GM12878 (cell line): ENCODE results near the gene PRKCB. TPM values are rescaled to one million over a fixed set of nuclear protein-coding genes. Genes with fewer than 3 reads are reported as not detected.

Experiments
- ATAC-seq: fragments of 200-7000 bp; cut with Tn5 transposase; 3 replicates; pipeline ENCODE4 v1.9.1; 2020; ENCODE audit warnings: mild to moderate bottlenecking, moderate library complexity
- BruUV-seq: library from RNA; stranded (reverse); fragments of 400-500 nt; replicated peaks from 2 replicates; lab custom pipeline; 2021; lab: Mats Ljungman, UMichigan
- CTCF ChIA-PET: fragments of 300-600 bp; sonication (Branson Sonifier 250); formaldehyde crosslinking; extraction: SDS; loops from one replicate; lab custom pipeline; 2021; ENCODE audit warnings: inconsistent platforms; lab: Yijun Ruan, JAX
- POLR2A ChIA-PET: fragments of 350-600 bp; formaldehyde crosslinking; extraction: SDS; loops from one replicate; lab custom pipeline; 2021; ENCODE audit warnings: inconsistent platforms; lab: Charles Lee
- RAD21 ChIA-PET: fragments of 300-600 bp; sonication (Branson Sonifier 250); formaldehyde crosslinking; loops from one replicate; lab custom pipeline; 2023; ENCODE audit warnings: antibody characterized with exemption; ENCODE audit not compliant: unreplicated experiment; lab: Charles Lee
- SMC1A ChIA-PET: fragments of 300-600 bp; sonication (Branson Sonifier 250); formaldehyde crosslinking; loops from one replicate; lab custom pipeline; 2023; ENCODE audit not compliant: unreplicated experiment, uncharacterized antibody; lab: Charles Lee
- DNase-seq: peaks from one replicate; pipeline ENCODE4 v3.0.0-alpha.2; 2011; ENCODE audit warnings: low read depth, low spot score
- FAIRE-seq: peaks from 3 replicates; lab custom pipeline; 2011; peaks lifted over from hg19 to GRCh38; lab: Jason Lieb, UNC
- H2AFZ ChIP-seq: 2 replicates; pipeline ENCODE4 v1.6.0; 2011; ENCODE audit warnings: low read depth, low read length, control low read depth; ENCODE audit not compliant: control insufficient read depth
- H3K27ac ChIP-seq: 2 replicates; pipeline ENCODE4 v1.5.1; 2011; ENCODE audit warnings: control low read depth; ENCODE audit not compliant: control insufficient read depth, insufficient read depth
- H3K27me3 ChIP-seq, 2 experiments: replicated peaks in 1 of 2; 2 replicates each; pipeline versions ENCODE4 v1.6.0 to v1.6.1; 2011; ENCODE audit warnings: low read length in 1 of 2; ENCODE audit not compliant: control insufficient read depth in 2 of 2, insufficient read depth in 2 of 2
- H3K36me3 ChIP-seq, 2 experiments: 2 replicates each; pipeline ENCODE4 v1.5.1; 2011; ENCODE audit warnings: low read length in 1 of 2; ENCODE audit not compliant: control insufficient read depth in 2 of 2, insufficient read depth in 2 of 2
- H3K4me1 ChIP-seq: 2 replicates; pipeline ENCODE4 v1.6.1; 2011; ENCODE audit warnings: mild to moderate bottlenecking, low read length, moderate library complexity, mixed read lengths; ENCODE audit not compliant: control insufficient read depth, insufficient read depth
- H3K4me2 ChIP-seq: 2 replicates; pipeline ENCODE4 v1.6.0; 2011; ENCODE audit warnings: control low read depth; ENCODE audit not compliant: control insufficient read depth, insufficient read depth
- H3K4me3 ChIP-seq: fragments of 200-600 bp; sonication (generic); 2 replicates; pipeline ENCODE4 v1.5.1; 2016
- H3K79me2 ChIP-seq: 2 replicates; pipeline ENCODE4 v1.6.0; 2011; ENCODE audit warnings: low read length; ENCODE audit not compliant: control insufficient read depth, insufficient read depth
- H3K9ac ChIP-seq: 2 replicates; pipeline ENCODE4 v1.8.0; 2011; ENCODE audit warnings: low read length, control low read depth, mixed read lengths; ENCODE audit not compliant: control insufficient read depth, insufficient read depth
- H3K9me3 ChIP-seq: replicated peaks from 3 replicates; pipeline ENCODE4 v1.5.1; 2011; ENCODE audit warnings: mild to moderate bottlenecking, low read length; ENCODE audit not compliant: control insufficient read depth, insufficient read depth
- H4K20me1 ChIP-seq: 2 replicates; pipeline ENCODE4 v1.6.0; 2011; ENCODE audit not compliant: control insufficient read depth, insufficient read depth
- CBX5 ChIP-seq: sonication (generic); IDR thresholded peaks from 2 replicates; pipeline ENCODE4 v1.6.1; 2016; ENCODE audit warnings: low read depth, moderate library complexity, mild to moderate bottlenecking, inconsistent platforms
- CHD2 ChIP-seq: IDR thresholded peaks from 2 replicates; pipeline ENCODE4 v1.6.1; 2011; ENCODE audit warnings: low read depth, low read length, improper control_type of control experiment, borderline replicate concordance
- YY1 ChIP-seq: IDR thresholded peaks from 2 replicates; pipeline ENCODE4 v1.6.1; 2011; ENCODE audit warnings: low read depth, mild to moderate bottlenecking, low read length
- ZBTB4 ChIP-seq: fragments of 450-650 bp; formaldehyde crosslinking; IDR thresholded peaks from 2 replicates; pipeline ENCODE4 v1.4.0; 2022; ENCODE audit warnings: mild to moderate bottlenecking, moderate library complexity
- ZNF592 ChIP-seq: fragments of 450-650 bp; IDR thresholded peaks from 2 replicates; pipeline ENCODE4 v1.6.1; 2017; ENCODE audit warnings: mild to moderate bottlenecking, moderate library complexity
- WGBS: methylation state at CpG from one replicate; pipeline ENCODE4 v1.1.6; 2016; ENCODE audit warnings: low lambda C conversion rate; ENCODE audit not compliant: insufficient replicate concordance, insufficient coverage; ENCODE audit errors: missing lambda C conversion rate; 5-methylcytosine and 5-hydroxymethylcytosine counted together
- in situ Hi-C: fragments of 300-500 bp; cut with MboI; formaldehyde crosslinking; loops from 9 replicates; pipeline ENCODE4 v1.14.3; 2018; ENCODE audit warnings: mixed read lengths
- intact Hi-C: fragments of 100-400 bp; cut with micrococcal nuclease; formaldehyde crosslinking; loops from one replicate; pipeline ENCODE4 v1.14.2; 2022; ENCODE audit not compliant: unreplicated experiment
- polyA plus RNA-seq, 11 experiments: library from polyadenylated mRNA; depleted of rRNA in 4 of 11; unstranded in 6 of 11; stranded (reverse) in 5 of 11; fragments of >200 nt; fragmentation: Nextera tagmentation in 4 of 11; fragmentation: Illumina TruSeq in 1 of 11; extraction: Ambion mirVana in 4 of 11; extraction: Trizol in 1 of 11; gene quantifications; 1 replicate in 1 of 11; 2 replicates in 10 of 11; pipeline versions ENCODE4 v1.2.1 to v1.2.3, GENCODE V29; 2011 to 2016; ENCODE audit warnings: inconsistent platforms in 2 of 11, missing spikeins in 2 of 11, low read depth in 1 of 11
- total RNA-seq, 4 experiments: library from RNA; depleted of rRNA in 3 of 4; stranded (reverse); fragments of >200 nt in 3 of 4; fragmentation: Illumina TruSeq in 1 of 4; extraction: Trizol in 1 of 4; gene quantifications; 2 replicates each; pipeline versions ENCODE4 v1.2.1 to v1.2.3, GENCODE V29; 2013 to 2021
- TF ChIP-seq, protein P1 (sequence below): fragments of 450-650 bp; IDR thresholded peaks from 2 replicates; pipeline ENCODE4 v1.6.1; 2017; ENCODE audit warnings: mild to moderate bottlenecking, moderate library complexity

Gene PRKCB
- total and polyA plus RNA-seq, 10 of the 15 experiments (the other 5 are each of a cell fraction or from before 2014, with no cell fraction given) = 21.4 to 158 (median 97.3) TPM

DNA sequence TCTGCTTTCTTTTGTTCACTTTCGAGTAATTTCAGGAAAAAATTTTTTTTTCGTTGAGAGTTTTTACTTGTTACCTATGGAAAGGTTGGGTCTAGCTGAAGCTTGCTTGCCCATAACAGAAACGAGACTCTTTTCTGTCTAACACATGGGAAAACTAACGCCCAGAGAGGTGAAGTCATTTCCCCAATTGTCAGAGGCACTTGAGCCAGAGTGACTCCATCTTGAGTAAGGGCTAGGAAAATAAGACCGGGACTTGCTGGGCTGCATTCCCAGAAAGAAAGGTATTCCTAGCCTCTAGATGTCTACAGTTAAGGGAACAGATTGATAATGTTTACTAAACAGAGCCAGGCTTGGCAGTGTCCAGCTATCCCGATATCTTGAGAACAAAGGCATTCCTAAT lies 26.8 kb downstream of the PRKCB start:
- no peak for DNase-seq
- Histone ChIP-seq H3K36me3 (peaks cover 0 to 7% of the 10 kb centered on the region in 2 experiments; a peak in 3 of 4 replicates), H2AFZ (no peak overlapping the region), H3K27ac (peak overlapping the region; percentile 83), H3K4me3 (no peak overlapping the region), H3K9ac (peak overlapping the region; percentile 56), H3K9me3 (no peaks in the 10 kb centered on the region), H3K79me2 (peaks cover 86% of the 10 kb centered on the region), H3K4me1 (peaks cover 71% of the 10 kb centered on the region), H4K20me1 (no peaks in the 10 kb centered on the region), H3K27me3 (no peaks in the 10 kb centered on the region), H3K4me2 (peak overlapping the region; percentile 1)
- POLR2A ChIA-PET = interaction anchor here (1.0 to 6.7 kb wide), 8 partner anchors 9 to 152 kb away, joined by 3 to 79 read pairs (median 15); partner anchors contain the start of gene PRKCB
- FAIRE-seq = no peak
- RAD21 ChIA-PET = interaction anchor here (1.7 to 9.2 kb wide), 8 partner anchors 10 to 153 kb away, joined by 5 to 177 read pairs (median 23); no protein-coding TSS in a partner anchor
- ATAC-seq = no peak
- intact Hi-C loops = loop anchor here (5.0 kb wide), 1 partner anchor 150 kb away; no protein-coding TSS in a partner anchor
- 71% methylated on average over 6 of the region's 6 CpGs for WGBS
- CTCF ChIA-PET = interaction anchor here (0.8 to 11.5 kb wide), 9 partner anchors 9 to 147 kb away, joined by 3 to 134 read pairs (median 17); no protein-coding TSS in a partner anchor
- in situ Hi-C loops = loop anchor here (25.0 kb wide), 1 partner anchor 1175 kb away; no protein-coding TSS in a partner anchor
- no TSS peak for BruUV-seq
- SMC1A ChIA-PET = interaction anchor here (0.8 to 27.0 kb wide), 10 partner anchors 10 to 182 kb away, joined by 3 to 468 read pairs (median 16); no protein-coding TSS in a partner anchor
- TF ChIP-seq, protein P1, sequence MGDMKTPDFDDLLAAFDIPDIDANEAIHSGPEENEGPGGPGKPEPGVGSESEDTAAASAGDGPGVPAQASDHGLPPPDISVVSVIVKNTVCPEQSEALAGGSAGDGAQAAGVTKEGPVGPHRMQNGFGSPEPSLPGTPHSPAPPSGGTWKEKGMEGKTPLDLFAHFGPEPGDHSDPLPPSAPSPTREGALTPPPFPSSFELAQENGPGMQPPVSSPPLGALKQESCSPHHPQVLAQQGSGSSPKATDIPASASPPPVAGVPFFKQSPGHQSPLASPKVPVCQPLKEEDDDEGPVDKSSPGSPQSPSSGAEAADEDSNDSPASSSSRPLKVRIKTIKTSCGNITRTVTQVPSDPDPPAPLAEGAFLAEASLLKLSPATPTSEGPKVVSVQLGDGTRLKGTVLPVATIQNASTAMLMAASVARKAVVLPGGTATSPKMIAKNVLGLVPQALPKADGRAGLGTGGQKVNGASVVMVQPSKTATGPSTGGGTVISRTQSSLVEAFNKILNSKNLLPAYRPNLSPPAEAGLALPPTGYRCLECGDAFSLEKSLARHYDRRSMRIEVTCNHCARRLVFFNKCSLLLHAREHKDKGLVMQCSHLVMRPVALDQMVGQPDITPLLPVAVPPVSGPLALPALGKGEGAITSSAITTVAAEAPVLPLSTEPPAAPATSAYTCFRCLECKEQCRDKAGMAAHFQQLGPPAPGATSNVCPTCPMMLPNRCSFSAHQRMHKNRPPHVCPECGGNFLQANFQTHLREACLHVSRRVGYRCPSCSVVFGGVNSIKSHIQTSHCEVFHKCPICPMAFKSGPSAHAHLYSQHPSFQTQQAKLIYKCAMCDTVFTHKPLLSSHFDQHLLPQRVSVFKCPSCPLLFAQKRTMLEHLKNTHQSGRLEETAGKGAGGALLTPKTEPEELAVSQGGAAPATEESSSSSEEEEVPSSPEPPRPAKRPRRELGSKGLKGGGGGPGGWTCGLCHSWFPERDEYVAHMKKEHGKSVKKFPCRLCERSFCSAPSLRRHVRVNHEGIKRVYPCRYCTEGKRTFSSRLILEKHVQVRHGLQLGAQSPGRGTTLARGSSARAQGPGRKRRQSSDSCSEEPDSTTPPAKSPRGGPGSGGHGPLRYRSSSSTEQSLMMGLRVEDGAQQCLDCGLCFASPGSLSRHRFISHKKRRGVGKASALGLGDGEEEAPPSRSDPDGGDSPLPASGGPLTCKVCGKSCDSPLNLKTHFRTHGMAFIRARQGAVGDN = peak; percentile 99
- TF ChIP-seq ZBTB4 (CRISPR knock-in tag) (peak; percentile 96), YY1 (peak; percentile 78), ZNF592 (peak; percentile 99), CHD2 (no peak), CBX5 (no peak)
